Renal cortex interstitium (tissue), 15 donors: ENCODE measurements around the gene LCE3B. TPM values are rescaled to one million over a fixed set of nuclear protein-coding genes. Genes with fewer than 3 reads are reported as not detected.
"Not testable (repeated sequence)": the region's sequence is repeated elsewhere in the genome, so short reads cannot be mapped to it uniquely, and the experiment has no call there.

Experiments used
- DNase-seq, 11 donors: peaks; one replicate each; pipeline ENCODE4 v3.0.0-alpha.2; 2013; ENCODE audit warnings: low read depth in 9 of 11, low spot score in 4 of 11; ENCODE audit errors: extremely low read depth in 1 of 11
- long read RNA-seq, 16 experiments: transcript quantifications; one replicate each; lab custom pipeline, GENCODE V29; 2026
- polyA plus RNA-seq, 3 donors: library from polyadenylated mRNA; unstranded; fragments of 120-200 nt; gene quantifications; one replicate each; pipeline ENCODE4 v1.2.1, GENCODE V29; 2013; ENCODE audit not compliant: insufficient read length in 3 of 3

Gene LCE3B
- not detected for polyA plus RNA-seq
- long read RNA-seq, donor 1: 0 reads
- long read RNA-seq, donor 2: 0 reads
- long read RNA-seq, donor 3: 0 reads
- long read RNA-seq, donor 4: 0 reads
- long read RNA-seq, donor 5: 0 reads
- long read RNA-seq, donor 6: 0 reads
- long read RNA-seq, donor 7: 0 reads
- long read RNA-seq, donor 8: 0 reads
- long read RNA-seq, donor 9: 0 reads
- long read RNA-seq, donor 10: 0 reads
- long read RNA-seq, donor 11: 0 reads
- long read RNA-seq, donor 12: 0 reads
- long read RNA-seq, donor 13: 0 reads
- long read RNA-seq, donor 14: 0 reads
- long read RNA-seq, donor 15: 0 reads
- long read RNA-seq, donor 16: 0 reads

GRCh38 chr1:152613511-152613910 is at the start of gene LCE3B:
Gene LCE3B (plus strand): TSS chr1:152613811. CDS start chr1:152613811, 0 bp downstream.
- DNase-seq: no peak

- DNase-seq: no peak
Measured at GRCh38 chr1:152565115-152565514, 48.5 kb upstream of the LCE3B start.

- DNase-seq: no peak
Measured at GRCh38 chr1:152565535-152566215, 47.9 kb upstream of the LCE3B start.

GRCh38 chr1:152566681-152567080 is 46.9 kb upstream of the LCE3B start, which contains the start of gene LCE3E:
Gene LCE3E (minus strand): TSS chr1:152566780. CDS start chr1:152566208, 572 bp downstream.
- DNase-seq: no peak

- DNase-seq: no peak
Measured at GRCh38 chr1:152577168-152577567, 36.4 kb upstream of the LCE3B start.

GRCh38 chr1:152579526-152579925 is 34.1 kb upstream of the LCE3B start:
- DNase-seq: not testable (repeated sequence)

- no peak for DNase-seq
Measured at GRCh38 chr1:152580433-152580832, 33.2 kb upstream of the LCE3B start, which contains the start of gene LCE3D. Gene LCE3D (minus strand): TSS chr1:152580516. CDS start chr1:152579936, 580 bp downstream.

- no peak for DNase-seq
Measured at GRCh38 chr1:152582647-152583046, 31.0 kb upstream of the LCE3B start.

GRCh38 chr1:152585586-152585985 is 28.0 kb upstream of the LCE3B start:
- no peak for DNase-seq

- no peak for DNase-seq
Measured at GRCh38 chr1:152596986-152597385, 16.6 kb upstream of the LCE3B start.

GRCh38 chr1:152599934-152600333 is 13.7 kb upstream of the LCE3B start, which contains the start of gene LCE3C:
Gene LCE3C (plus strand): TSS chr1:152600234. CDS start chr1:152600732, 498 bp downstream.
- DNase-seq: no peak

GRCh38 chr1:152621993-152622392 is 8.4 kb downstream of the LCE3B start:
- no peak for DNase-seq

GRCh38 chr1:152622803-152623202 is 9.2 kb downstream of the LCE3B start, which contains the start of gene LCE3A:
Gene LCE3A (minus strand): TSS chr1:152623103. CDS start chr1:152623103, 0 bp downstream.
- DNase-seq: no peak

GRCh38 chr1:152623203-152623844 is 9.7 kb downstream of the LCE3B start:
- no peak for DNase-seq

- DNase-seq: no peak
Measured at GRCh38 chr1:152626744-152627143, 13.1 kb downstream of the LCE3B start.

GRCh38 chr1:152630596-152630995 is 17.0 kb downstream of the LCE3B start:
- no peak for DNase-seq

GRCh38 chr1:152640351-152640750 is 26.7 kb downstream of the LCE3B start:
- no peak for DNase-seq

GRCh38 chr1:152643945-152644344 is 30.3 kb downstream of the LCE3B start:
- DNase-seq: no peak

- no peak for DNase-seq
Measured at GRCh38 chr1:152645146-152645545, 31.5 kb downstream of the LCE3B start.

GRCh38 chr1:152646656-152647055 is 33.0 kb downstream of the LCE3B start:
- no peak for DNase-seq
